ENCODE results near the gene MPG. TPM values are rescaled to one million over a fixed set of nuclear protein-coding genes. Genes with fewer than 3 reads are reported as not detected.
A peak's percentile ranks its signal among the peaks of the same experiment; 100 is the strongest.

Gene MPG
- total RNA-seq, 1 experiment from 2014 or later = 30.6 TPM

DNA sequence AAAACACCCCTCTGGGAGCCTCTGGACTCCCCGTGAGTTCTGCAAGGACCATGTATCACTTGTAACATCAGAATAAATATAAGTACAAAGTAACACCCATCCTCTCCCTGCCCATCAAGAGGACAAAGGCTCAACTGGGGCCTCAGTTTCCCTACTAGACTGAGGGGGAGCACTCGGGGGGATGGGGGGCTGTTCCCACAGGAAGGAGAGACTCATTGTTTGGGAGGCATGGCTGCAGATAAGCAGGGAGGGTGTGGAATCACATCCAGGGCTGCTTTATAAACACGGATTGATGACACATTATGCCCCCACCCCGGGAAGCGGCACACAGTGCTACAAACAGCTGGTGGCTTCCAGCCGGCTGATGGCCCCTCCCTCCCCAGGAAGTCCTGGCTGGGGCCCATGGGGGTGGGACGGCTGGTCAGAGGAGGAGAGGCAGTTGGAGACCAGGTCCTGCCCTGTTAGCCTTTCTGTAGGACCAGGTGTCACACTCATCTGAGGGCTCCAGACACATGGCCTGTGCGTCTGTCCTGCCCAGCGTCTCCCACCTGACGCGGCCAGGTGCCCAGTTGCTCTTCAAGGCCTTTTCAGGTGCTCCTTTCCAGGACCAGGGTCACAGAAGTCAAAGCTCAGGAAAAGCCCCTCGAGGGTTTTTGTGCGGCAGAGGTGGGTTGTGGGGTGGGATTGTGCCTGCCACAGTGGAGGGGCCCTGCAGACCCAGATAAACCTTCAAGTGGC, 1.3 kb upstream of the MPG start:
- Histone ChIP-seq H3K4me3 (ENCODE audit: low read depth, low read length, poor library complexity, severe bottlenecking) (peak overlapping the region; percentile 76), H3K27me3 (replicated peaks; ENCODE audit: insufficient read depth, low read depth, low read length, poor library complexity) (no peaks in the 10 kb centered on the region), H3K4me1 (ENCODE audit: insufficient read depth, low read length, poor library complexity, severe bottlenecking) (peaks cover 35% of the 10 kb centered on the region), H3K27ac (ENCODE audit: low read depth, low read length, poor library complexity, severe bottlenecking) (peak overlapping the region; percentile 82), H3K36me3 (ENCODE audit: insufficient read depth, low read length, poor library complexity, severe bottlenecking) (peaks cover 4% of the 10 kb centered on the region), H3K9me3 (ENCODE audit: low read depth, low read length, poor library complexity, severe bottlenecking) (no peaks in the 10 kb centered on the region)
- intact Hi-C loops (cut with micrococcal nuclease; ENCODE audit: unreplicated experiment) = no loop called here
- TF ChIP-seq EZH2 (IDR thresholded peaks at IDR 0.05; ENCODE audit: borderline replicate concordance, low read depth, low read length, poor library complexity, severe bottlenecking) = no peak
- TF ChIP-seq CTCF (conservative IDR thresholded peaks at IDR 0.05; ENCODE audit: low read depth, low read length) = no peak
- DNase-seq (ENCODE audit: low spot score) = peak; percentile 46
- POLR2A ChIA-PET (ENCODE audit: low non-redundant PET) = no interaction called here
- BruUV-seq (replicated peaks) = no TSS peak
- CTCF ChIA-PET = interaction anchor here (0.7 to 1.4 kb wide), 3 partner anchors 11 to 30 kb away, joined by 4 read pairs; no protein-coding TSS in a partner anchor

DNA sequence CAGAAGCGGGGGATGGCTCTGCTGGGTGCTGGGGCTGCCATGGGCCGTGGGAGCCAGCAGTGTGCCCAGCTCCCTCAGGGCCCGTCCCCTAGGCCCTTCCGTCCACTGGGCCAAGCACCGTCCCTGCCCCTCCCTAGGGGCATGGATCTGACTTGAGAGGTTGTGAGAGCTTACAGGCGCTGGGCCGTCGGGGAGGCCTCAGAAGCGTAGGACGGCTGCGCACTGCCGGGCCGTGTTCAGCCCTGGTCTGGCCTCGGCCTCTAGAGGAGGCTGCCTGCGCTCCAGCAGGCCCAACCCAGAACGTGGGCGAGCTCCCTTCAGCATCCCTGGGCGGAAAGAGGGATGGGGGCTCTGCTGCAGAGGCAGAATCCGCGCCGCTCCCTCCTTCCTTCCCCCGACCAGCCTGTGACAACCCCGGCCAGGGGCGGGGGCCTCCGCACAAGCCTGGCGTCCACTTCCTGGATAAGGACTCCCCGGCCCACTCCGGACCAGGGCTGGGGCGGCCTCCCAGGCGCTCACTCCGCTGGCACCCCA, 685 bp upstream of the MPG start:
- POLR2A ChIA-PET (ENCODE audit: low non-redundant PET) = no interaction called here
- peaks cover 4% of the 10 kb centered on the region for H3K36me3 ChIP-seq (ENCODE audit: insufficient read depth, low read length, poor library complexity, severe bottlenecking)
- no peaks in the 10 kb centered on the region for H3K27me3 ChIP-seq (replicated peaks; ENCODE audit: insufficient read depth, low read depth, low read length, poor library complexity)
- peak; percentile 47 for DNase-seq (ENCODE audit: low spot score)
- peak overlapping the region; percentile 82 for H3K27ac ChIP-seq (ENCODE audit: low read depth, low read length, poor library complexity, severe bottlenecking)
- intact Hi-C loops (cut with micrococcal nuclease; ENCODE audit: unreplicated experiment) = no loop called here
- H3K9me3 ChIP-seq (ENCODE audit: low read depth, low read length, poor library complexity, severe bottlenecking) = no peaks in the 10 kb centered on the region
- CTCF ChIA-PET = interaction anchor here (0.6 to 1.4 kb wide), 4 partner anchors 12 to 30 kb away, joined by 3 to 4 read pairs (median 4); no protein-coding TSS in a partner anchor
- H3K4me3 ChIP-seq (ENCODE audit: low read depth, low read length, poor library complexity, severe bottlenecking) = peak overlapping the region; percentile 76
- BruUV-seq (replicated peaks) = no TSS peak
- no peak for TF ChIP-seq CTCF (conservative IDR thresholded peaks at IDR 0.05; ENCODE audit: low read depth, low read length)
- no peak for TF ChIP-seq EZH2 (IDR thresholded peaks at IDR 0.05; ENCODE audit: borderline replicate concordance, low read depth, low read length, poor library complexity, severe bottlenecking)
- H3K4me1 ChIP-seq (ENCODE audit: insufficient read depth, low read length, poor library complexity, severe bottlenecking) = peaks cover 35% of the 10 kb centered on the region

- no TSS peak for BruUV-seq (replicated peaks)
- DNase-seq (ENCODE audit: low spot score) = no peak
- H3K36me3 ChIP-seq (ENCODE audit: insufficient read depth, low read length, poor library complexity, severe bottlenecking) = peaks cover 6% of the 10 kb centered on the region
Observed at GRCh38 chr16:78444-79150, 572 bp downstream of the MPG start.

More at GRCh38 chr16:78444-79150, 572 bp downstream of the MPG start:
- TF ChIP-seq EZH2 (IDR thresholded peaks at IDR 0.05; ENCODE audit: borderline replicate concordance, low read depth, low read length, poor library complexity, severe bottlenecking) (no peak), CTCF (conservative IDR thresholded peaks at IDR 0.05; ENCODE audit: low read depth, low read length) (no peak)
- CTCF ChIA-PET = no interaction called here
- H3K4me1 ChIP-seq (ENCODE audit: insufficient read depth, low read length, poor library complexity, severe bottlenecking) = peaks cover 29% of the 10 kb centered on the region
- peak overlapping the region; percentile 76 for H3K4me3 ChIP-seq (ENCODE audit: low read depth, low read length, poor library complexity, severe bottlenecking)
- H3K27ac ChIP-seq (ENCODE audit: low read depth, low read length, poor library complexity, severe bottlenecking) = peak overlapping the region; percentile 82
- H3K27me3 ChIP-seq (replicated peaks; ENCODE audit: insufficient read depth, low read depth, low read length, poor library complexity) = no peaks in the 10 kb centered on the region
- no peaks in the 10 kb centered on the region for H3K9me3 ChIP-seq (ENCODE audit: low read depth, low read length, poor library complexity, severe bottlenecking)
- POLR2A ChIA-PET (ENCODE audit: low non-redundant PET) = no interaction called here
- intact Hi-C loops (cut with micrococcal nuclease; ENCODE audit: unreplicated experiment) = no loop called here
